Retinal pigment epithelial cell (primary cell): ENCODE results near the gene NPHP4.

Experiments
- DNase-seq: peaks from one replicate; pipeline ENCODE4 v3.0.0-alpha.2; 2010; ENCODE audit warnings: low read depth
- H3K4me3 ChIP-seq: 2 replicates; pipeline ENCODE4 v1.5.1; 2011; ENCODE audit warnings: mild to moderate bottlenecking, low read length, control low read depth, moderate library complexity
- CTCF ChIP-seq: conservative IDR thresholded peaks from 2 replicates; pipeline ENCODE4 v1.5.1; 2011; ENCODE audit warnings: low read depth, low read length, control low read depth, inconsistent platforms

Gene NPHP4

GRCh38 chr1:6012529-6013318, 20.5 kb upstream of the NPHP4 start:
- TF ChIP-seq CTCF: no peak
- no peak overlapping the region for H3K4me3 ChIP-seq
- no peak for DNase-seq

GRCh38 chr1:6011946-6012258, 19.7 kb upstream of the NPHP4 start:
- no peak for TF ChIP-seq CTCF
- no peak for DNase-seq
- no peak overlapping the region for H3K4me3 ChIP-seq

GRCh38 chr1:6011161-6011945, 19.1 kb upstream of the NPHP4 start:
- no peak overlapping the region for H3K4me3 ChIP-seq
- DNase-seq: no peak
- TF ChIP-seq CTCF: no peak

- H3K4me3 ChIP-seq: no peak overlapping the region
- TF ChIP-seq CTCF: no peak
Measured at GRCh38 chr1:6010554-6010953, 18.3 kb upstream of the NPHP4 start.

GRCh38 chr1:6009120-6010040, 17.2 kb upstream of the NPHP4 start:
- TF ChIP-seq CTCF: no peak
- no peak overlapping the region for H3K4me3 ChIP-seq
- no peak for DNase-seq

More at GRCh38 chr1:6010554-6010953, 18.3 kb upstream of the NPHP4 start:
- no peak for DNase-seq

- DNase-seq: no peak
- H3K4me3 ChIP-seq: no peak overlapping the region
- TF ChIP-seq CTCF: no peak
Measured at GRCh38 chr1:6008696-6009095, 16.5 kb upstream of the NPHP4 start.
